ENCODE measurements around the gene MAP2K7. TPM values are rescaled to one million over a fixed set of nuclear protein-coding genes. Genes with fewer than 3 reads are reported as not detected.

Gene MAP2K7
- total RNA-seq, 1 experiment from 2014 or later: 46.1 TPM

DNA sequence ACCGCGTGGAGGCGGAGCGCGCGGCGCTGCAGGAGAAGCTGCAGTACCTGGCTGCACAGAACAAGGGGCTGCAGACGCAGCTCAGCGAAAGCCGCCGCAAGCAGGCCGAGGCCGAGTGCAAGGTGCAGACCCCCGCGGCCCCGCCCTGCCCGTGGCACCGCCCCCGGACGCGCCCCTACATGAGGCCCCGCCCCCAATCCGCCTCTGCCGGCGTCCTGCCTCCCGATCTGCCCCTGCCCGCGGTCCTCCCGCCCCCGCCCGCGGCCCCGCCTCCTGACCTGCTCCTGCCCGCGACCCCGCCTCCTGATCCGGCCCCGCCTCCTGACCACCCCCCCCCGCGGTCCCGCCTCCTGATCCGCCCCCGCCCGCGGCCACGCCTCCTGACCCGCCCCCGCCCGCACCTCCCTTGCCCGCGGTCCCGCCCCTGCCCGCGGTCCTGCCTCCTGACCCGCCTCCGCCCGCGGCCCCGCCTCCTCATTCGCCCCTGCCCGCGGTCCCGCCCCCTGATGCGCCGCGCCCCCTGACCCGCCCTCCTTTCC lies 41.2 kb upstream of the MAP2K7 start:
- Histone ChIP-seq H3K4me1 (ENCODE audit: insufficient read depth, low read length, poor library complexity, severe bottlenecking) (no peaks in the 10 kb centered on the region), H3K4me3 (ENCODE audit: low read depth, low read length, poor library complexity, severe bottlenecking) (no peak overlapping the region), H3K36me3 (ENCODE audit: insufficient read depth, low read length, poor library complexity, severe bottlenecking) (no peaks in the 10 kb centered on the region), H3K9me3 (ENCODE audit: low read depth, low read length, poor library complexity, severe bottlenecking) (no peaks in the 10 kb centered on the region), H3K27me3 (replicated peaks; ENCODE audit: insufficient read depth, low read depth, low read length, poor library complexity) (no peaks in the 10 kb centered on the region), H3K27ac (ENCODE audit: low read depth, low read length, poor library complexity, severe bottlenecking) (no peak overlapping the region)
- intact Hi-C loops (cut with micrococcal nuclease; ENCODE audit: unreplicated experiment): no loop called here
- ChIA-PET CTCF (no interaction called here), POLR2A (ENCODE audit: low non-redundant PET) (interaction anchor here (0.6 kb wide), 1 partner anchor 485 kb away, joined by 4 read pairs; no protein-coding TSS in a partner anchor)
- BruUV-seq (replicated peaks): no TSS peak
- TF ChIP-seq, protein P1, sequence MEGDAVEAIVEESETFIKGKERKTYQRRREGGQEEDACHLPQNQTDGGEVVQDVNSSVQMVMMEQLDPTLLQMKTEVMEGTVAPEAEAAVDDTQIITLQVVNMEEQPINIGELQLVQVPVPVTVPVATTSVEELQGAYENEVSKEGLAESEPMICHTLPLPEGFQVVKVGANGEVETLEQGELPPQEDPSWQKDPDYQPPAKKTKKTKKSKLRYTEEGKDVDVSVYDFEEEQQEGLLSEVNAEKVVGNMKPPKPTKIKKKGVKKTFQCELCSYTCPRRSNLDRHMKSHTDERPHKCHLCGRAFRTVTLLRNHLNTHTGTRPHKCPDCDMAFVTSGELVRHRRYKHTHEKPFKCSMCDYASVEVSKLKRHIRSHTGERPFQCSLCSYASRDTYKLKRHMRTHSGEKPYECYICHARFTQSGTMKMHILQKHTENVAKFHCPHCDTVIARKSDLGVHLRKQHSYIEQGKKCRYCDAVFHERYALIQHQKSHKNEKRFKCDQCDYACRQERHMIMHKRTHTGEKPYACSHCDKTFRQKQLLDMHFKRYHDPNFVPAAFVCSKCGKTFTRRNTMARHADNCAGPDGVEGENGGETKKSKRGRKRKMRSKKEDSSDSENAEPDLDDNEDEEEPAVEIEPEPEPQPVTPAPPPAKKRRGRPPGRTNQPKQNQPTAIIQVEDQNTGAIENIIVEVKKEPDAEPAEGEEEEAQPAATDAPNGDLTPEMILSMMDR (conservative IDR thresholded peaks at IDR 0.05; ENCODE audit: low read depth, low read length): no peak
- TF ChIP-seq EZH2 (IDR thresholded peaks at IDR 0.05; ENCODE audit: borderline replicate concordance, low read depth, low read length, poor library complexity, severe bottlenecking): no peak
- DNase-seq (ENCODE audit: low spot score): peak; percentile 41

DNA sequence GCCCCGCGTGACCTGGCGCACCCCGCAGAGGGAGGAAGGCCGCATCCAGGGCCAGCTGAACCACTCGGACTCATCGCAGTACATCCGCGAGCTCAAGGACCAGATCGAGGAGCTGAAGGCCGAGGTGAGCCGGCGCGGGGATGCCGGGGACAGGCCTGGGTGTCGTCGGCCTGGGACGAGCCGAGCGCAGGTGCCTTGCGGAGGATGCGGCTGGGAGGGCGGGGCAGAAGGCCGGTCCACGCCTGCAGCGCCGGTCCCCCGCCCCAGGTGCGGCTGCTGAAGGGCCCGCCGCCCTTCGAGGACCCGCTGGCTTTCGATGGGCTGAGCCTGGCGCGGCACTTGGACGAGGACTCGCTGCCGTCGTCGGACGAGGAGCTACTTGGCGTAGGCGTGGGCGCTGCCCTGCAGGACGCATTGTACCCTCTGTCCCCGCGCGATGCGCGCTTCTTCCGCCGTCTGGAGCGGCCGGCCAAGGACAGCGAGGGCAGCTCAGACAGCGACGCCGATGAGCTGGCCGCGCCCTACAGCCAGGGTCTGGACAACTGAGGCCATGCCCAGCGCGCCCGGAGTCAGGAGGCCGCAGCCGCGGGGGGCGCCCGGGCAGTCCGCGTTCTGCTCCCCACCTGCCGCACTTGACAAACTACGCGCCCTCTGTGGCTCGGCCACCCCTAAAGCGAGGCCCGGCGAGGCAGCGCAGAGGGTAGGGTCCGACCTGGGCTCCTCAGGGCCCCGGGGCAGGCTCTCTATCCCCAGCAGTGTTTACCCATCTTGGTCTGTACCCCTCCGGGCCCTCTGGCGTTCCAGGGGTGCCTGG lies 40.3 kb upstream of the MAP2K7 start:
- Histone ChIP-seq H3K27ac (ENCODE audit: low read depth, low read length, poor library complexity, severe bottlenecking) (no peak overlapping the region), H3K27me3 (replicated peaks; ENCODE audit: insufficient read depth, low read depth, low read length, poor library complexity) (no peaks in the 10 kb centered on the region), H3K4me3 (ENCODE audit: low read depth, low read length, poor library complexity, severe bottlenecking) (no peak overlapping the region), H3K4me1 (ENCODE audit: insufficient read depth, low read length, poor library complexity, severe bottlenecking) (peaks cover 3% of the 10 kb centered on the region), H3K36me3 (ENCODE audit: insufficient read depth, low read length, poor library complexity, severe bottlenecking) (no peaks in the 10 kb centered on the region), H3K9me3 (ENCODE audit: low read depth, low read length, poor library complexity, severe bottlenecking) (no peaks in the 10 kb centered on the region)
- intact Hi-C loops (cut with micrococcal nuclease; ENCODE audit: unreplicated experiment): no loop called here
- no TSS peak for BruUV-seq (replicated peaks)
- CTCF ChIA-PET: no interaction called here
- POLR2A ChIA-PET (ENCODE audit: low non-redundant PET): interaction anchor here (0.6 kb wide), 1 partner anchor 486 kb away, joined by 4 read pairs; no protein-coding TSS in a partner anchor
- TF ChIP-seq, protein P1 (conservative IDR thresholded peaks at IDR 0.05; ENCODE audit: low read depth, low read length): no peak
- no peak for TF ChIP-seq EZH2 (IDR thresholded peaks at IDR 0.05; ENCODE audit: borderline replicate concordance, low read depth, low read length, poor library complexity, severe bottlenecking)
- no peak for DNase-seq (ENCODE audit: low spot score)

DNA sequence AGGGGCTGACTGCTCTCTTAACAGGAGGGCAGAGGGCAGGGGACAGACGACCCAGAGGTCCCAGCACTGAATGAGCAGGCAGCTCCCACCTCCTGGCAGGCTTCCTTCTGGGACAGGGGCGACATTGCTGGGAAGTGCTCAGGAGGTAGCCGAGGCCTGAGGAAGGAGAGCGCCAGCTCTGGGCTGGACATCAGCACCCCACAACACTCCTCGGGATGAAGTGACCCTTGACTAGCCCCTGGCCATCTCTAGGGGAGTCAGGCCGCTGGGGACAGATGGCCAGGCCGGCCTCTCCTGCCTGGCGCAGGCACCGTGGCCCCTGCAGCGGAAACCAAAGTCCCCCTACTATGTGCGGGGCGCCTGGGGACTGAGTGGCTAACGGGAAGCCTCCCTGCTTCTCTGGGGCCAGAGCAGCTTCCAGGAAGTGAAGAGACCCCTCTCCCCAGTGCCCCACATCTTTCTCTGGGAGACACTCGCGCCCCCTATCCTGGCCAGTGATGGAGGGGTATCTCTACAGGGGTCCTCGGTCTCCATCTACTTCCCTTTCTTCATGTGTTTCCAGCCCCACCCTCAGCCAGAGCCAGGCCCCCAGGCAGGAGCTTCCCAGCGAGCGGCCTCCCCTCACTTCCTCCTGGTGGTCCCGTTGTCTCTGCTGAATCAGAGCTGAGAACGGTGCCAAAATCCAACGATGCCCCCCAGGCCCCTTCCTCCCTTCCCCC lies 39.5 kb upstream of the MAP2K7 start:
- Histone ChIP-seq H3K4me1 (ENCODE audit: insufficient read depth, low read length, poor library complexity, severe bottlenecking) (peaks cover 9% of the 10 kb centered on the region), H3K27ac (ENCODE audit: low read depth, low read length, poor library complexity, severe bottlenecking) (no peak overlapping the region), H3K36me3 (ENCODE audit: insufficient read depth, low read length, poor library complexity, severe bottlenecking) (no peaks in the 10 kb centered on the region), H3K27me3 (replicated peaks; ENCODE audit: insufficient read depth, low read depth, low read length, poor library complexity) (no peaks in the 10 kb centered on the region), H3K9me3 (ENCODE audit: low read depth, low read length, poor library complexity, severe bottlenecking) (no peaks in the 10 kb centered on the region), H3K4me3 (ENCODE audit: low read depth, low read length, poor library complexity, severe bottlenecking) (no peak overlapping the region)
- POLR2A ChIA-PET (ENCODE audit: low non-redundant PET): no interaction called here
- TF ChIP-seq EZH2 (IDR thresholded peaks at IDR 0.05; ENCODE audit: borderline replicate concordance, low read depth, low read length, poor library complexity, severe bottlenecking): no peak
- TF ChIP-seq, protein P1 (conservative IDR thresholded peaks at IDR 0.05; ENCODE audit: low read depth, low read length): no peak
- intact Hi-C loops (cut with micrococcal nuclease; ENCODE audit: unreplicated experiment): no loop called here
- CTCF ChIA-PET: no interaction called here
- no TSS peak for BruUV-seq (replicated peaks)
- DNase-seq (ENCODE audit: low spot score): no peak
